HG03060 (cell line): Measurements from ENCODE around the gene UBAC2.
A peak's percentile ranks its signal among the peaks of the same experiment; 100 is the strongest.

Source experiments
- ATAC-seq: cut with Tn5 transposase; IDR thresholded peaks from one replicate; pipeline ENCODE4 v1.9.1; 2021; ENCODE audit warnings: low read depth, moderate number of reproducible peaks; ENCODE audit not compliant: unreplicated experiment

Gene UBAC2

DNA sequence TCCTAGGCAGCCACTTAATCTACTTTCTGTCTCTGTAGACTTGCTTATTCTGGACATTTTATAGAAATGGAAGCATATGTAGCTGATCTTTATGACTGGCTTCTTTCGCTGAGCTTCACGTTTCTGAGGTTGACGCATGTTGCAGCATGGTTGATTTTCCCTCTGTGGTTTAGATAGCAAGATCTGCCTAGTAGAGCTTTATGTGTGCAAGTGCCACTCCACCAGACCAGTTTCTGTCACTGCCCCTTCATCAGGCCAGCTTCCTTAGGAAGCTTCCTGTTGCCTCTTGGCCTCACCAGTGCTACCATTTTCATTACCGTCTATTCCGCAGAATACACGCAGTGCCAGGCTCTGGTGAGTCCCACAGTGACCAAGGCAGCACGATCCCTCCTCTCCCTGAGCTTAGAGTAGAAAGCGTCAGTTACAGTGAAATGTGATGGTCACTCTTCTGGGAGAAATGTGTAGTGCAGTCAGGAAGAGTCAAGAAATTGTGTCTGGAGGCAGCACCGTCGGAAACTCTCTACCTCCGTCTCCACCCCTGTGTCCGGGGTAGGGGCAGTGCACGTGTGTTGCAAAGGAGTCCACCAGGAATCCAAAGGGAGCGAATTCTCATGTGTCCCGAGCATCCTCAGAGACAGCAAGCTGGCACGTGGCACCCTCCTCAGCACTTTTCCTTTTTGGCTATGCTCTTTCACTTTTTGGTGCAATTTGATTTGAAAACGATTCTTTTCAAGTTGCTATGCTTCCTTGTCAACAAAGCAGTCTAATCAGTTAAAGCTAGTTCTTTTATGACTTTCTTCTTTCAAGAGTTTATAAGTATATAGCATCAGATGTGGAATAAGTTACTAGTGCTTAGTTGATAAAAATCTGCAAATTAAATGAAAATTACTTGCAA lies 151.9 kb downstream of the UBAC2 start:
- ATAC-seq, result no peak

DNA sequence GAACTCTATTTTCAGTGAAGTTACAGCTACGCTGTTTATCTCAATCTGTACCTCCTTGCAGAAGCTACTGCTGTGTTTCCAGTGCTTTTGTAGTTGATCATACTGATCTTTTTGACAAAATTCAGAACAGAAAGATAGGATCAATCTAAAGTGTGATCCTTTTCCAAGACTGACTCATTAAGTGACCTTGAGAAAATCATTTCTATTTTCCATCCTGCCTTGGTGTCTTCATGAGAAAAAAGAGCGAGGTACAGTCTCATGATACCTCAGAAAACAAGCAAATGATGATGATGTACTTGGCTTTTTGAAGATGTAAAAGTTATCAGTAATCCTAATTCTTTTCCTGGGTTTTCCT lies 152.6 kb downstream of the UBAC2 start:
- ATAC-seq, result no peak

- ATAC-seq, result no peak
Observed at GRCh38 chr13:99353836-99354235, 153.2 kb downstream of the UBAC2 start.

- ATAC-seq, result no peak
Observed at GRCh38 chr13:99354371-99354951, 153.8 kb downstream of the UBAC2 start.

GRCh38 chr13:99355267-99356011 lies 154.8 kb downstream of the UBAC2 start:
- no peak for ATAC-seq

DNA sequence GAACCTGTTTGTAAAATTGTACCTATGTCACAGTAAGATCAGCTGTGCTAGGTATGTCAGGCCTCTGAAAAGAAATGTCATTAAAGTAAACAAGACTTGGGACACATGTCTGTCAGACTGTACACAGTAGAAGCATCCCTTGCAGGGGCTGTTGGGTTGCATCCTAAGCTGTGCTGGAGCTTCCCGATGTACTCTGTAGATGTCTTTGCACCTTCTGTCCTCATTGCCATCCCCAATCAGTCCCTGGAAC lies 155.3 kb downstream of the UBAC2 start:
- ATAC-seq, result no peak

- ATAC-seq, result peak; percentile 52
Observed at GRCh38 chr13:99356262-99357091, 155.8 kb downstream of the UBAC2 start.

- peak; percentile 23 for ATAC-seq
Observed at GRCh38 chr13:99357131-99357596, 156.5 kb downstream of the UBAC2 start.

- no peak for ATAC-seq
Observed at GRCh38 chr13:99357941-99358340, 157.3 kb downstream of the UBAC2 start.

DNA sequence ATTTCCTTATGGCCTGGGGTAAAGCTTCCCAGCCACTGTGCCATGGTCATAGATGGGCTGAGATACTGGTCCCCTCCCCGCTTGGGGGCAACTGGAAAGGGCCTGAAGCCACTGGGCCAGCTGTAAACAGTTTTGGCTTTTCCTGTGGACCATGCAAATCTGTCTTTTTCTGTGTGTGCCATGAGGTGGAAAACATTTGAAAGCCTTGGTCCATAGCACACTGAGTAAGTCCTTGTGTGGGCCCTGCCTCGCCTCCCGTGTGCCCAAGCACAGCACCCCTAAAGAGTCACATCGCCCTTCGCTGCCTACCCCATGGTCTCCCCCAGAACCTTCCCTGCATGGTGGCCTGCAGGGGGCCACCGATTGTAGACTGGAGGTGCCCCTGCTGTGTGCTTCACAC lies 158.9 kb downstream of the UBAC2 start:
- ATAC-seq, result no peak

- no peak for ATAC-seq
Observed at GRCh38 chr13:99360696-99361095, 160.0 kb downstream of the UBAC2 start.

DNA sequence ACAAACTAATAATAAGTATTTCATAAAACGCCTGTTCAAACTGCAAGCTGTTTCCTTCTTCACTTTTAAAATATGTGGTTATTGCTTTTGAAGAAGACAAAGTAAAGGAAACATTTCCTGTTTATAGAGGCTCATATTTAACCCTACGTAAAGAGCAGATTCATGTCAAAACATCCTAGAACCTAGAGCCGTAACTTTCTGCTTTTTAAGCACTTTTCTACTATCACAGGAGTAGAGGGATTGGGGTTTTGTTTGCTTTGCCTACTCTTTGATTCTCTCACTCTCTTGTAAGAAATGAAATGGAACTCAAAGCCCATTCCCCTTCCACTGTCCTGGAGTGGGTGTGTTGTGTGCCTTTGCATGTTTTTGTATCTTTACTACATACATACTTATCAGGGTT lies 160.5 kb downstream of the UBAC2 start:
- ATAC-seq, result no peak

DNA sequence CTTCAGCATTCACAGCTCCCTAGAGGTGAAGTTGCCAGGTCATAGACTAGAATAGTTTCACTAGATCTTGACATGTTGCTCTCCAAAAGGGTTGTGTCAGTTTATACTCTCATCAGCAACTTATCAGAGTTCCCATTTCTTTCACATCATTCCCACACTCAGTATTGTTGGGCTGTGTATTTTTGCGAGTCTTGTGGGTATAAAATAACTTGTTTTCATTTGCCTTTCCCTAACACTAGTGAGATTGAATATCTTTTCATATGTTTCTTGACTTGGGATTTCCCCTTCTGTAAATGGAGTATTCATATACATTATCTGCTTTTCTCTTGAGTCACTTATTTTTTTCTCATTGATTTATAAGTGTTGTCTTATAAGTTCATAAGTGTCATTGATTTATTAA lies 161.7 kb downstream of the UBAC2 start:
- no peak for ATAC-seq

DNA sequence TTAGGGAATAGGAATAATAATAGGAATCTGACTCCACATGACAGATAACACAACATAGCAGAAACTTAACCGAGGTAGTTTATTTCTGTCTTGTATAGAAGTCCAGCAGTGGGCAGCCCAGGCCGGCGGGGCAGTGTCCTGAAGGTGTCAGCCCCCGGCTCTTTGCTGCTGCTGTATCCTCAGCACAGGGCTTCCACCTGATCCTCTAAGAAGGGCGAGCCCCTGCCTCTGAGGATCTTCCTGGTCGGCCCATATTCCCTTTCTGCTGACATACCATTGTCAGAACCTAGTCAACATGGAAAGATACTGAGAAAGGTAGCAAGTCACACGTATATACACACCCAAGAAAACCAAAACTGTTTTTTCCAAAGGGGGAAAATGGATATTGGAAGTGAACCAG lies 162.7 kb downstream of the UBAC2 start:
- no peak for ATAC-seq

GRCh38 chr13:99363949-99364348 lies 163.3 kb downstream of the UBAC2 start:
- no peak for ATAC-seq

DNA sequence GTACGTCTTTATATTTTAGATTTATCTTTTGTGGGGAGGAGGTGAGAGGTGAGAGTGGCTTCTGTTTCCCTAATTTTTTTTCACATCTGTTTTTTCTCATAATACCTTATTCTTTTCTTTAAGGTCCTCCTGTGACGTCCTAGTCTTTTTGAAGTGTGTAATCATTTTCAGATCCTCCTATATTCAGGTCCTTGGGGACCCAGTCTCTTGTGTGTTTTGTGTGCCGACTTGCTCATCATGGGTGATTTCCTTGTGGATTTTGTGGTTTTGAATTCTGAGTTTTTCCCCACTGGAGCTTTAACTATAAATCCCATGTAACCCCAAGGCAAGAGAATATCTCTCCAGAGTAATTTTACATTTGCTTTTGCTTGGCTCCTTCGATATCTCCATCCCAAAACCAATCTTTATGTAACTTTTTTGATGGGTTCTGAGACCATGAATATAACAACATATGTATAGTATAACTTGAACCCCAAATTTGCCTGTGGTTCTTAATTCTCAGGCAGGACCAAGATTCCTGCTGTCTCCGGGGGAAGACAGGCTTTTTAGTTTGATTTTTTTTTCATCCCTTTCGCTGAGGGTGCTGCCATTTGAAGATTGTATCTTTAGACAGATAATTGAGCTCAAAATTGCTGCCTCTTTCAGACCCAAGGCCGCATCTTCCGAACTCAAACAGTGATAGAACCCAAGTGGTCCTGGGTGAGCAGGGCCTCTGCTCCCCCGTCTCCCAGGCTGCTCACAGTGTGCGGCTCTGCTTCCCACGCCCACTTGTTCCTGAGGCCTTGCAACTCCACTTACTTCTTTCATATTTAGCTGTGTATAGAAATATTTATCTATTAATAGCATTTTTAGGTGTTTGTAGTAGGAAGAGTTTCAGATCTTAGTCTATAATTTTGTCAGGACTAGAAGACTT lies 165.7 kb downstream of the UBAC2 start:
- ATAC-seq, result peak; percentile 58

GRCh38 chr13:99367106-99367616 lies 166.5 kb downstream of the UBAC2 start:
- ATAC-seq, result no peak

- no peak for ATAC-seq
Observed at GRCh38 chr13:99367663-99368448, 167.2 kb downstream of the UBAC2 start.
